ENCODE measurements around the gene MED4. TPM values are rescaled to one million over a fixed set of nuclear protein-coding genes. Genes with fewer than 3 reads are reported as not detected.

MED4 gene
- polyA plus RNA-seq, 1 of the 3 experiments (the other 2 are of a cell fraction) = 42.2 TPM

GRCh38 chr13:48038761-48039160 lies 56.1 kb downstream of the MED4 start:
- POLR2A ChIA-PET = interaction anchor here (1.9 kb wide), 1 partner anchor 56 kb away, joined by 10 read pairs; the partner anchor contains the start of gene MED4
- 92% methylated on average over 1 of the region's 1 CpG for WGBS (ENCODE audit: low lambda C conversion rate)
- peak overlapping the region; percentile 44 to 95; a peak in 2 of 4 replicates for H3K27ac ChIP-seq (ENCODE audit: low read depth in 2 of 2, low read length in 1 of 2)

DNA sequence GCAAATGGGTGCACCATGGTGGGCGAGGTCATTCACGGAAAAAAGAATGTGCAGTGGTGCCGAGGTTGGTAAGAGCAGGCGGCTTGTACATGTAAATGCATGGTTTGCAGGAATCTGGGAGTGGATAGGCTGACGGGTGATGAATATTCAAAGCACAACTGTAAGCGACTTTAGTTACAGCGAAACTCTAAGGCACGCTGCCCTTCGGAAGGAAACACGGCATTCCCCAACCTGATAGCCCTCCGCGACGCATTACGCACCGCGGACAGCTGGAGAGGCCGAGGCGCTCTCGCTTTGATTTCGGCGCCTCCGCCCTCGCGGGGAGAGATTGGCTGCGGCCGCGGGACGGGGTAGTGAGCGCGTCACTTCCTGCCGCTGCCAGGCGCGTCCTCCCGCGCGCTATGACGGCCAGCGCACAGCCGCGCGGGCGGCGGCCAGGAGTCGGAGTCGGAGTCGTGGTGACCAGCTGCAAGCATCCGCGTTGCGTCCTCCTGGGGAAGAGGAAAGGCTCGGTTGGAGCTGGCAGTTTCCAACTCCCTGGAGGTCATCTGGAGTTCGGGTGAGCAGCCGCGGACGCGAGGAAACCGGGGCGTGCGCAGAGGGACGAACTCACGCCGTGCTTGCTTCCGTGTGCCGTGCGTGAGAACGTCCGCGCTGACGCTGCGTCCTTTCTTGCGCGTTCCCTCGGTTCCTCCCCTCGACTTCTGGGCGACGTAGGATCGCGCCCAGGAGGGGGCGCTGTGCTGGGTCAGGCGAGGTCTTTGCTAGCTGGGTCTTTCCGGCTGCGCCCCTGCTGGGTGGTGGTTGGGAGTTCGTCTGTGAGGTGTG lies 57.3 kb downstream of the MED4 start, which contains the start of gene NUDT15:
TSS of gene NUDT15 (plus strand) at position 381 of the 828 bp plus-strand sequence. CDS start at position 402, 21 bp downstream.
- H4K20me1 ChIP-seq (ENCODE audit: insufficient read depth) = no peaks in the 10 kb centered on the region
- peak within 1 kb of the TSS; percentile 75 for H3K4me2 ChIP-seq
- H3K79me2 ChIP-seq (ENCODE audit: insufficient read depth) = peaks cover 25% of the 10 kb centered on the region
- H2AFZ ChIP-seq (ENCODE audit: low read depth) = peak within 1 kb of the TSS; percentile 66; the same call in 1 of the 2 replicates
- peaks cover 16% of the 10 kb centered on the region for H3F3A ChIP-seq (replicated peaks; ENCODE audit: insufficient read depth)
- peaks cover 13 to 22% of the 10 kb centered on the region in 2 experiments for H3K36me3 ChIP-seq (replicated peaks in 1 of 2; ENCODE audit: control insufficient read depth in 1 of 2, insufficient read depth in 2 of 2, low read length in 1 of 2)
- POLR2A ChIA-PET = interaction anchor here (0.6 to 1.9 kb wide), 5 partner anchors 36 to 198 kb away, joined by 3 to 10 read pairs (median 3); partner anchors contain the start of genes MED4 and SUCLA2
- WGBS (ENCODE audit: low lambda C conversion rate) = under 1% methylated on average over 16 of the region's 82 CpGs
- H3K9me2 ChIP-seq = no peaks in the 10 kb centered on the region
- peak within 1 kb of the TSS; percentile 85 for H3K9ac ChIP-seq
- peaks cover 6% of the 10 kb centered on the region; the same call in 1 of the 2 replicates for H3K9me3 ChIP-seq
- peak; percentile 93 for DNase-seq
- H3K27ac ChIP-seq (ENCODE audit: low read depth in 2 of 2, low read length in 1 of 2) = peak within 1 kb of the TSS; percentile 95 to 97
- peak within 1 kb of the TSS; percentile 71 to 86 for H3K4me3 ChIP-seq (ENCODE audit: low read depth in 2 of 2, low read length in 1 of 2)
- peaks cover 8 to 10% of the 10 kb centered on the region in 2 experiments; a peak in 3 of 4 replicates for H3K4me1 ChIP-seq (ENCODE audit: control insufficient read depth in 1 of 2, insufficient read depth in 2 of 2, low read depth in 1 of 2, low read length in 1 of 2)
- CTCF ChIA-PET = interaction anchor here (0.6 to 2.5 kb wide), 35 partner anchors 9 to 1729 kb away, joined by 3 to 38 read pairs (median 4); partner anchors contain the start of genes MED4 and SUCLA2
- no peaks in the 10 kb centered on the region for H3K27me3 ChIP-seq (ENCODE audit: insufficient read depth)
- TF ChIP-seq EP300 (IDR thresholded peaks at IDR 0.05; ENCODE audit: borderline replicate concordance in 1 of 2, low read depth in 1 of 2, low read length in 1 of 2) (peak; percentile 14 to 18; a peak in 1 of 4 replicates), RAD21 (IDR thresholded peaks at IDR 0.05; ENCODE audit: low read length) (peak; percentile 51), GATA2 (CRISPR knock-in tag; IDR thresholded peaks at IDR 0.05) (no peak), MXI1 (IDR thresholded peaks at IDR 0.05; ENCODE audit: low read depth, low read length) (peak; percentile 99), TEAD4 (IDR thresholded peaks at IDR 0.05; ENCODE audit: borderline replicate concordance, insufficient read depth) (no peak), GABPA (IDR thresholded peaks at IDR 0.05; ENCODE audit: low read depth) (peak; percentile 77), TAF1 (IDR thresholded peaks at IDR 0.05; ENCODE audit: borderline replicate concordance, low read depth, low read length) (peak; percentile 65), RXRA (IDR thresholded peaks at IDR 0.05; ENCODE audit: borderline replicate concordance, low read depth) (peak; percentile 64; the same call in 1 of the 2 replicates), SMC3 (IDR thresholded peaks at IDR 0.05; ENCODE audit: low read depth, low read length) (peak; percentile 65)
- TF ChIP-seq, protein P1, sequence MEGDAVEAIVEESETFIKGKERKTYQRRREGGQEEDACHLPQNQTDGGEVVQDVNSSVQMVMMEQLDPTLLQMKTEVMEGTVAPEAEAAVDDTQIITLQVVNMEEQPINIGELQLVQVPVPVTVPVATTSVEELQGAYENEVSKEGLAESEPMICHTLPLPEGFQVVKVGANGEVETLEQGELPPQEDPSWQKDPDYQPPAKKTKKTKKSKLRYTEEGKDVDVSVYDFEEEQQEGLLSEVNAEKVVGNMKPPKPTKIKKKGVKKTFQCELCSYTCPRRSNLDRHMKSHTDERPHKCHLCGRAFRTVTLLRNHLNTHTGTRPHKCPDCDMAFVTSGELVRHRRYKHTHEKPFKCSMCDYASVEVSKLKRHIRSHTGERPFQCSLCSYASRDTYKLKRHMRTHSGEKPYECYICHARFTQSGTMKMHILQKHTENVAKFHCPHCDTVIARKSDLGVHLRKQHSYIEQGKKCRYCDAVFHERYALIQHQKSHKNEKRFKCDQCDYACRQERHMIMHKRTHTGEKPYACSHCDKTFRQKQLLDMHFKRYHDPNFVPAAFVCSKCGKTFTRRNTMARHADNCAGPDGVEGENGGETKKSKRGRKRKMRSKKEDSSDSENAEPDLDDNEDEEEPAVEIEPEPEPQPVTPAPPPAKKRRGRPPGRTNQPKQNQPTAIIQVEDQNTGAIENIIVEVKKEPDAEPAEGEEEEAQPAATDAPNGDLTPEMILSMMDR (IDR thresholded peaks at IDR 0.05) = peak; percentile 98
- TF ChIP-seq, protein P2, sequence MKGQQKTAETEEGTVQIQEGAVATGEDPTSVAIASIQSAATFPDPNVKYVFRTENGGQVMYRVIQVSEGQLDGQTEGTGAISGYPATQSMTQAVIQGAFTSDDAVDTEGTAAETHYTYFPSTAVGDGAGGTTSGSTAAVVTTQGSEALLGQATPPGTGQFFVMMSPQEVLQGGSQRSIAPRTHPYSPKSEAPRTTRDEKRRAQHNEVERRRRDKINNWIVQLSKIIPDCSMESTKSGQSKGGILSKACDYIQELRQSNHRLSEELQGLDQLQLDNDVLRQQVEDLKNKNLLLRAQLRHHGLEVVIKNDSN (IDR thresholded peaks at IDR 0.05; ENCODE audit: borderline replicate concordance, low read depth) = no peak

More at GRCh38 chr13:48038761-48039160, 56.1 kb downstream of the MED4 start:
- peaks cover 25% of the 10 kb centered on the region for H3K79me2 ChIP-seq (ENCODE audit: insufficient read depth)
- H3K9me2 ChIP-seq = no peaks in the 10 kb centered on the region
- H3K9ac ChIP-seq = no peak overlapping the region
- peak overlapping the region; percentile 75; the same call in 1 of the 2 replicates for H3K4me2 ChIP-seq
- peak overlapping the region; percentile 71 to 86; a peak in 3 of 4 replicates for H3K4me3 ChIP-seq (ENCODE audit: low read depth in 2 of 2, low read length in 1 of 2)
- H3K36me3 ChIP-seq (replicated peaks in 1 of 2; ENCODE audit: control insufficient read depth in 1 of 2, insufficient read depth in 2 of 2, low read length in 1 of 2) = peaks cover 13 to 22% of the 10 kb centered on the region in 2 experiments
- H3K27me3 ChIP-seq (ENCODE audit: insufficient read depth) = no peaks in the 10 kb centered on the region
- CTCF ChIA-PET = interaction anchor here (0.8 to 2.5 kb wide), 18 partner anchors 9 to 1207 kb away, joined by 3 to 38 read pairs (median 6); partner anchors contain the start of genes MED4 and SUCLA2
- DNase-seq = peak; percentile 3
- TF ChIP-seq NFIC (IDR thresholded peaks at IDR 0.05; ENCODE audit: borderline replicate concordance) = no peak
- no peak for TF ChIP-seq RAD21 (IDR thresholded peaks at IDR 0.05; ENCODE audit: low read length)
- no peak for TF ChIP-seq SIN3A (IDR thresholded peaks at IDR 0.05; ENCODE audit: borderline replicate concordance, low read depth, low read length)
- no peak for TF ChIP-seq EP300 (IDR thresholded peaks at IDR 0.05; ENCODE audit: borderline replicate concordance in 1 of 2, low read depth in 1 of 2, low read length in 1 of 2)
- no peak for TF ChIP-seq JUND (IDR thresholded peaks at IDR 0.05)
- no peak for TF ChIP-seq GABPA (IDR thresholded peaks at IDR 0.05; ENCODE audit: low read depth)
- no peak for TF ChIP-seq YY1 (IDR thresholded peaks at IDR 0.05; ENCODE audit: low read depth)
- TF ChIP-seq, protein P3, sequence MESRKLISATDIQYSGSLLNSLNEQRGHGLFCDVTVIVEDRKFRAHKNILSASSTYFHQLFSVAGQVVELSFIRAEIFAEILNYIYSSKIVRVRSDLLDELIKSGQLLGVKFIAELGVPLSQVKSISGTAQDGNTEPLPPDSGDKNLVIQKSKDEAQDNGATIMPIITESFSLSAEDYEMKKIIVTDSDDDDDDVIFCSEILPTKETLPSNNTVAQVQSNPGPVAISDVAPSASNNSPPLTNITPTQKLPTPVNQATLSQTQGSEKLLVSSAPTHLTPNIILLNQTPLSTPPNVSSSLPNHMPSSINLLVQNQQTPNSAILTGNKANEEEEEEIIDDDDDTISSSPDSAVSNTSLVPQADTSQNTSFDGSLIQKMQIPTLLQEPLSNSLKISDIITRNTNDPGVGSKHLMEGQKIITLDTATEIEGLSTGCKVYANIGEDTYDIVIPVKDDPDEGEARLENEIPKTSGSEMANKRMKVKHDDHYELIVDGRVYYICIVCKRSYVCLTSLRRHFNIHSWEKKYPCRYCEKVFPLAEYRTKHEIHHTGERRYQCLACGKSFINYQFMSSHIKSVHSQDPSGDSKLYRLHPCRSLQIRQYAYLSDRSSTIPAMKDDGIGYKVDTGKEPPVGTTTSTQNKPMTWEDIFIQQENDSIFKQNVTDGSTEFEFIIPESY (IDR thresholded peaks at IDR 0.05; ENCODE audit: borderline replicate concordance, low read depth) = no peak
- TF ChIP-seq USF2 (IDR thresholded peaks at IDR 0.05; ENCODE audit: borderline replicate concordance, low read depth, low read length) = no peak
- TF ChIP-seq MEF2A (IDR thresholded peaks at IDR 0.05; ENCODE audit: borderline replicate concordance, low read depth) = no peak
- no peak for TF ChIP-seq TEAD4 (IDR thresholded peaks at IDR 0.05; ENCODE audit: borderline replicate concordance, insufficient read depth)
- peaks cover 2% of the 10 kb centered on the region; the same call in 1 of the 2 replicates for H3K9me3 ChIP-seq
- peaks cover 27% of the 10 kb centered on the region for H3F3A ChIP-seq (replicated peaks; ENCODE audit: insufficient read depth)
- H2AFZ ChIP-seq (ENCODE audit: low read depth) = no peak overlapping the region
- H4K20me1 ChIP-seq (ENCODE audit: insufficient read depth) = no peaks in the 10 kb centered on the region
- H3K4me1 ChIP-seq (ENCODE audit: control insufficient read depth in 1 of 2, insufficient read depth in 2 of 2, low read depth in 1 of 2, low read length in 1 of 2) = peaks cover 8 to 10% of the 10 kb centered on the region in 2 experiments; a peak in 3 of 4 replicates

Data from SK-N-SH (cell line).